Stimulated activated CD4-positive, alpha-beta T cell treated with anti-CD3 and anti-CD28 coated beads, Interleukin-4, amount 100 ng/mL, for 4 hours (primary cell): ENCODE results near the gene VSNL1.

Experiments
- DNase-seq, 2 experiments: peaks; one replicate each; pipeline ENCODE4 v3.0.0-alpha.2; 2020

Gene VSNL1

GRCh38 chr2:17540093-17540812, at the start of gene VSNL1:
TSS of gene VSNL1 (plus strand) at chr2:17540696. CDS start at chr2:17592075, 51,379 bp downstream.
- no peak for DNase-seq

- DNase-seq: no peak
Observed at GRCh38 chr2:17495590-17495989, 44.9 kb upstream of the VSNL1 start.

- DNase-seq: no peak
Observed at GRCh38 chr2:17497718-17498117, 42.8 kb upstream of the VSNL1 start.

- no peak for DNase-seq
Observed at GRCh38 chr2:17506736-17507616, 33.5 kb upstream of the VSNL1 start.

GRCh38 chr2:17515652-17516051, 24.8 kb upstream of the VSNL1 start:
- DNase-seq: no peak

- DNase-seq: no peak
Observed at GRCh38 chr2:17517481-17518211, 22.9 kb upstream of the VSNL1 start.

GRCh38 chr2:17518212-17519154, 22.0 kb upstream of the VSNL1 start, which contains the start of gene RAD51AP2:
TSS of gene RAD51AP2 (minus strand) at chr2:17518440. CDS start at chr2:17518415, 25 bp downstream.
- DNase-seq: no peak

GRCh38 chr2:17519486-17519885, 21.0 kb upstream of the VSNL1 start:
- no peak for DNase-seq

- no peak for DNase-seq
Observed at GRCh38 chr2:17520761-17521160, 19.7 kb upstream of the VSNL1 start.

- no peak for DNase-seq
Observed at GRCh38 chr2:17521621-17522020, 18.9 kb upstream of the VSNL1 start.

GRCh38 chr2:17522303-17522702, 18.2 kb upstream of the VSNL1 start:
- no peak for DNase-seq

GRCh38 chr2:17529771-17530170, 10.7 kb upstream of the VSNL1 start:
- DNase-seq: no peak

- DNase-seq: no peak
Observed at GRCh38 chr2:17533546-17533945, 7.0 kb upstream of the VSNL1 start.

- DNase-seq: no peak
Observed at GRCh38 chr2:17536416-17536815, 4.1 kb upstream of the VSNL1 start.

- no peak for DNase-seq
Observed at GRCh38 chr2:17538022-17538843, 2.3 kb upstream of the VSNL1 start.

- no peak for DNase-seq
Observed at GRCh38 chr2:17538844-17539554, 1.5 kb upstream of the VSNL1 start.

GRCh38 chr2:17539611-17540092, 844 bp upstream of the VSNL1 start:
- DNase-seq: no peak

- no peak for DNase-seq
Observed at GRCh38 chr2:17540813-17541530, 476 bp downstream of the VSNL1 start.

- DNase-seq: no peak
Observed at GRCh38 chr2:17541531-17541950, 1.0 kb downstream of the VSNL1 start.

GRCh38 chr2:17542471-17542870, 2.0 kb downstream of the VSNL1 start:
- DNase-seq: no peak
